K562 (cell line): ENCODE measurements around the gene HELZ2. TPM values are rescaled to one million over a fixed set of nuclear protein-coding genes. Genes with fewer than 3 reads are reported as not detected.

ENCODE experiments used
- BCOR ChIP-seq: fragments of 450-650 bp; IDR thresholded peaks from 2 replicates; pipeline ENCODE4 v1.6.1; 2016
- BRD9 ChIP-seq: fragments of 450-650 bp; IDR thresholded peaks from 2 replicates; pipeline ENCODE4 v1.6.1; 2018; ENCODE audit warnings: low read depth; ENCODE audit not compliant: partially characterized antibody
- FIP1L1 ChIP-seq: fragments of 200-400 bp; formaldehyde crosslinking; IDR thresholded peaks from 2 replicates; pipeline ENCODE4 v1.6.1; 2018; ENCODE audit warnings: mild to moderate bottlenecking, low read depth, low read length; ENCODE audit not compliant: poor library complexity, severe bottlenecking
- GTF2F1 ChIP-seq: IDR thresholded peaks from 2 replicates; pipeline ENCODE4 v1.6.1; 2011; ENCODE audit warnings: low read depth, low read length, improper control_type of control experiment
- HES1 ChIP-seq: fragments of 450-650 bp; IDR thresholded peaks from 2 replicates; pipeline ENCODE4 v1.6.1; 2016; ENCODE audit warnings: low read depth, mild to moderate bottlenecking, moderate library complexity
- HLTF ChIP-seq: fragments of 450-650 bp; IDR thresholded peaks from 2 replicates; pipeline ENCODE4 v1.6.1; 2016
- KAT8 ChIP-seq: fragments of 450-650 bp; IDR thresholded peaks from 2 replicates; pipeline ENCODE4 v1.6.1; 2016; ENCODE audit warnings: low read depth, mild to moderate bottlenecking
- KLF10 ChIP-seq: fragments of 250-450 bp; sonication (Bioruptor Pico); IDR thresholded peaks from 2 replicates; pipeline ENCODE4 v1.6.1; 2021; ENCODE audit warnings: matching md5 sums
- KLF6 ChIP-seq: fragments of 250-450 bp; sonication (Bioruptor Pico); IDR thresholded peaks from 2 replicates; pipeline ENCODE4 v1.4.0; 2020; ENCODE audit warnings: mild to moderate bottlenecking, moderate library complexity, borderline replicate concordance
- MTA2 ChIP-seq: fragments of 450-650 bp; IDR thresholded peaks from 2 replicates; pipeline ENCODE4 v1.6.1; 2016; ENCODE audit warnings: low read depth
- NELFE ChIP-seq: IDR thresholded peaks from 2 replicates; pipeline ENCODE4 v1.6.1; 2011; ENCODE audit warnings: mild to moderate bottlenecking; ENCODE audit not compliant: insufficient read depth, insufficient read length
- NEUROD1 ChIP-seq: fragments of 150-350 bp; IDR thresholded peaks from 2 replicates; pipeline ENCODE4 v1.6.1; 2014; ENCODE audit warnings: borderline replicate concordance, low read length, low read depth; ENCODE audit not compliant: partially characterized antibody
- NFIX ChIP-seq: fragments of 250-450 bp; sonication (Bioruptor Pico); IDR thresholded peaks from 2 replicates; pipeline ENCODE4 v1.4.0; 2020; ENCODE audit warnings: low read depth, mild to moderate bottlenecking, moderate library complexity
- PBX2 ChIP-seq, 2 experiments: IDR thresholded peaks in 1 of 2; conservative IDR thresholded peaks in 1 of 2; 2 replicates each; pipeline ENCODE4 v1.6.1; 2016; ENCODE audit warnings: low read depth in 2 of 2, mild to moderate bottlenecking in 1 of 2, missing compliant biosample characterization in 1 of 2, missing genetic modification characterization in 1 of 2, moderate library complexity in 1 of 2
- PTBP1 ChIP-seq: fragments of 200-400 bp; formaldehyde crosslinking; IDR thresholded peaks from 2 replicates; pipeline ENCODE4 v1.6.1; 2017; ENCODE audit warnings: low read depth, low read length
- SMARCB1 ChIP-seq: IDR thresholded peaks from 2 replicates; pipeline ENCODE4 v1.6.1; 2011; ENCODE audit warnings: improper control_type of control experiment, low read depth; ENCODE audit not compliant: insufficient read length
- SMARCC2 ChIP-seq: fragments of 450-650 bp; IDR thresholded peaks from 2 replicates; pipeline ENCODE4 v1.6.1; 2017; ENCODE audit warnings: antibody characterized with exemption, moderate library complexity, mild to moderate bottlenecking, low read depth
- SREBF1 ChIP-seq: fragments of 150-350 bp; IDR thresholded peaks from 2 replicates; pipeline ENCODE4 v1.6.1; 2014; ENCODE audit warnings: antibody characterized with exemption, low read depth, low read length, borderline replicate concordance
- TRIM24 ChIP-seq, 2 experiments: fragments of 450-650 bp; IDR thresholded peaks; 2 replicates each; pipeline ENCODE4 v1.6.1; 2016
- ZBTB2 ChIP-seq: fragments of 450-650 bp; IDR thresholded peaks from 2 replicates; pipeline ENCODE4 v1.6.1; 2016; ENCODE audit warnings: antibody characterized with exemption
- ZNF143 ChIP-seq: sonication (generic); formaldehyde crosslinking; IDR thresholded peaks from 2 replicates; pipeline ENCODE4 v1.9.0; 2022; ENCODE audit warnings: mild to moderate bottlenecking, missing genetic modification reagents
- ZNF232 ChIP-seq: sonication (generic); formaldehyde crosslinking; IDR thresholded peaks from 2 replicates; pipeline ENCODE4 v1.8.0; 2022; ENCODE audit warnings: mild to moderate bottlenecking, missing genetic modification reagents
- ZNF24 ChIP-seq: fragments of 450-650 bp; IDR thresholded peaks from 2 replicates; pipeline ENCODE4 v1.6.1; 2016
- ZNF263 ChIP-seq: sonication (generic); formaldehyde crosslinking; IDR thresholded peaks from 2 replicates; pipeline ENCODE4 v1.8.0; 2022; ENCODE audit warnings: mild to moderate bottlenecking, missing genetic modification reagents, borderline replicate concordance
- ZNF449 ChIP-seq: fragments of 250-450 bp; sonication (Bioruptor Pico); IDR thresholded peaks from 2 replicates; pipeline ENCODE4 v1.8.0; 2022; ENCODE audit warnings: moderate library complexity, mild to moderate bottlenecking, inconsistent platforms
- polyA plus RNA-seq, 8 experiments: library from polyadenylated mRNA; depleted of rRNA in 4 of 8; stranded (reverse) in 5 of 8; unstranded in 3 of 8; fragments of >200 nt; fragmentation: Nextera tagmentation in 2 of 8; fragmentation: Illumina TruSeq in 1 of 8; extraction: Ambion mirVana in 2 of 8; extraction: Trizol in 1 of 8; gene quantifications; 2 replicates each; pipeline versions ENCODE4 v1.2.1 to v1.2.3, GENCODE V29; 2011 to 2014; ENCODE audit warnings: inconsistent platforms in 1 of 8, missing spikeins in 1 of 8
- total RNA-seq, 7 experiments: library from RNA; depleted of rRNA in 6 of 7; stranded (reverse); fragments of >200 nt in 6 of 7; fragmentation: Illumina TruSeq in 2 of 7; extraction: Trizol in 2 of 7; gene quantifications; 2 replicates each; pipeline versions ENCODE4 v1.2.1 to v1.2.3, GENCODE V29; 2011 to 2021; ENCODE audit warnings: low replicate concordance in 1 of 7

HELZ2 gene
- total and polyA plus RNA-seq, 9 of the 15 experiments (the other 6 are each of a cell fraction or from before 2014, with no cell fraction given): 0.03 to 7.8 (median 2.9) TPM; not detected in 1

GRCh38 chr20:63537525-63538203, 36.4 kb downstream of the HELZ2 start (continued):
- no peak for TF ChIP-seq PBX2 (CRISPR knock-in tag; IDR thresholded peaks at IDR 0.05; ENCODE audit: low read depth)
- TF ChIP-seq PBX2 (tag; conservative IDR thresholded peaks at IDR 0.05; ENCODE audit: low read depth): no peak
- TF ChIP-seq NEUROD1: no peak
- no peak for TF ChIP-seq SREBF1
- no peak for TF ChIP-seq BCOR
- TF ChIP-seq ZBTB2: no peak
- no peak for TF ChIP-seq SMARCC2
- TF ChIP-seq SMARCB1: no peak
- TF ChIP-seq KLF10 (CRISPR knock-in tag): no peak
- no peak for TF ChIP-seq NFIX (CRISPR knock-in tag)
- no peak for TF ChIP-seq GTF2F1
- peak; percentile 54 for TF ChIP-seq FIP1L1
- no peak for TF ChIP-seq ZNF232
- no peak for TF ChIP-seq ZNF263 (CRISPR knock-in tag)
- TF ChIP-seq BRD9: no peak
- no peak for TF ChIP-seq KAT8
- no peak for TF ChIP-seq NELFE
- TF ChIP-seq HLTF: no peak
- TF ChIP-seq ZNF143: 0 out of 2 replicates have a peak, but pooled peaks have one; percentile 20
- TF ChIP-seq ZNF24: no peak
- no peak for TF ChIP-seq PTBP1
- TF ChIP-seq KLF6 (CRISPR knock-in tag): no peak
- TF ChIP-seq HES1: no peak
- no peak for TF ChIP-seq TRIM24 (IDR thresholded peaks at IDR 0.05)
- TF ChIP-seq ZNF449 (CRISPR knock-in tag): no peak
- no peak for TF ChIP-seq MTA2
